Superior temporal gyrus (tissue), 1 donor: ENCODE data around the gene BCL2L15.

Experiments used
- DNase-seq: peaks from one replicate; pipeline ENCODE4 v3.0.0-alpha.2; 2016; ENCODE audit errors: extremely low spot score

The BCL2L15 gene

DNA sequence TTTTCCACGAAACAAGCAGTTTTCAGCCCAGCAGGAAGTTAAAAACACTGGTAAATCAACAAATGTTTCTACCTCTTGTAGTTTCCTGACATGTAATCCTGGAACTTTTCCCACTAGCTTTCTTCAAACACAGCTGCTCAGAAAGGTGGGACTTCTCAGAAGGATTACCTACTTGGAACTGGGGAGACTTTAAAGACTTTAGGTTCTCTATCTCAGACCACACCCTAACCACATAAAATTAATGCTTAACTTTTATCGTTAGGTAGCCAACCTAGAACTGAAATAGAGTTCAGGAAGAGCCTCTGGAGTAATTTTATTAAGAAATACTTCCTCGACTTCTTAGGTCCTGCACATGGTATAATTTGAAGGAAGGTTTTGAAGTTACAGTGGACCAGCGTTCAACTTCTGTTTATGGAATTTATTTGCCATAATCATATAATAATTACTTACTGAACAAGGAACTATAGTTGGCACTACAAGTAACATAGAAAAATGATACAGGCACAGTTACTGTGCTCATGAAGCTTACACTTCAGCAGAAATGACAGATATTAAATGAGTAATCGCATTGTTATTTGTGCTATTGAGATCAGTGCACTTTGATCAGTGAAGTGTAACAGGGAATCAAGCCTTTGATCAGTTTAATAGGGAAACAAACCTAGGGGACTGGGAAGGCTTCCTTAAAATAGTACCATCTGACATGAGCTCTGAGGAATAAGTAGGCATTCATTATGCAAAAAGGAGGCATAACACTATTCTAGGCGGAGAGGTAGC is at the start of gene BCL2L15:
BCL2L15 (minus strand) TSS at position 180 of the 774 bp plus-strand sequence. CDS start 206 bp downstream, outside the sequence.
- DNase-seq: no peak

DNA sequence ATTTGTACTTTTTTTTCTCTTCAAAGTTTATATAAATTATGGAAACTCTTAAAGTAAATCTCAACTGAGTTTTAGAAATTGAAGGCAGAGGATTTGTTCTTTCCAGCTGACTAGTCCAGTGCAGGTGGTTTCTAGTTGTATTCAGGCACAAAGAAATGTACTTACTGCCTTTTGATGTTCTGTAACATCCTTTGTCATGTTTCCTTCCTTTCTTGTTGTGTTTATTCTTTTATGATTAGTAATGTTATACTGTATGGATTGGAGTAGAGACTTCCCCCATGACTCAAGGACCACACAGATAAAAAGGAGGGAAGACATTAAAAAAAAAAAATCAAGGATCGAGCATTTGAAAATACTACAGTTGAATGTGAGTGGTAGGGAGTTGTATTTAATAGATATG is 49.8 kb upstream of the BCL2L15 start:
- no peak for DNase-seq

DNA sequence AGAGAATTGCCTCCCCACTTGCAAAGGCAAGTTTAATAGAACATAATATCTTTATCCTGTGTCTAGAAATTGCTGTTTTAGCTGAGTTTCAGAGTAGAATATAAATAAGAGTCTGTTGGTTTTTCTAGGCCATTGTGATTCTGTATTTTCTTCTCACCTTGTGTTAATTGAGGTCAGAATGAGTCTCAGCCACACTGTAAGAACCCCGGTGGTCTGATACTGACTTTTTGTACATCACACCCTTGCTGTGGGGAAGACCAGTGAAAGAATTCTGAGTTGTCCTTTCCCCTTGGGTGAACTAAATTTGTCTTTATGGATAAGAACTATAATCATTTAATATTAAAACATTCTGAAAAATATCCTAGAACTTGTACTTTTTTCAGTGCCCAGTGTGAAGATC is 48.6 kb upstream of the BCL2L15 start:
- DNase-seq: no peak

GRCh38 chr1:113935176-113935575 is 47.8 kb upstream of the BCL2L15 start:
- DNase-seq: no peak

DNA sequence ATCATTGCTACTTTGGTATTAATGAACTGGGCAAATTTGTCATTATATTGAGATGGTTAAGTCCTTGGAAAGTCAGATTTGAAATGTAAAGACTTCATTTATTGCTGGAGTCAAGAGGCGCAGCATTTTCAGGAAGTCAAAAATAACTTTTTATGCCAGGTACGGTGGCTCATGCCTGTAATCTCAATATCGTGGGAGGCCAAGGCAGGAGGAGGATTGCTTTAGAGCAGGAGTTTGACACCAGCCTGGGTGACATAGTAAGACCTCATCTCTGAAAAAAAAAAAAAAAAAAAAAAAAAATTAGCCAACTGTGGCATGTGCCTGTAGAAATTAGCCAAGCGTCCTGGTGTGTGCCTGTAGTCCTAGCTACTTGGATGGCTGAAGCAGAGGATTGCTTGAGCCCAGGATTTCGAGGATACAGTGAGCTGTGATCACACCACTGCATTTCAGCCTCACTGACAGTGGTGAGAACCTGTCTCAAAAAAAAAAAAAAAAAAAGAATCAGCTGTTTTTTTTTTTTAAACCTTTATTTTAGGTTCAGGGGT is 47.2 kb upstream of the BCL2L15 start:
- DNase-seq: no peak

GRCh38 chr1:113934006-113934405 is 46.6 kb upstream of the BCL2L15 start:
- DNase-seq: no peak

- no peak for DNase-seq
These were observed 44.1 kb upstream of the BCL2L15 start for GRCh38 chr1:113931451-113931851.

- DNase-seq: no peak
These were observed 43.2 kb upstream of the BCL2L15 start for GRCh38 chr1:113930499-113931161.

- DNase-seq: no peak
These were observed 42.5 kb upstream of the BCL2L15 start for GRCh38 chr1:113929750-113930498.

- DNase-seq: peak; percentile 93
These were observed 41.8 kb upstream of the BCL2L15 start, which contains the start of gene HIPK1 for GRCh38 chr1:113928941-113929749. Gene HIPK1, plus strand, starts transcription at chr1:113929324.

GRCh38 chr1:113928187-113928930 is 41.0 kb upstream of the BCL2L15 start:
- DNase-seq: peak; percentile 60

DNA sequence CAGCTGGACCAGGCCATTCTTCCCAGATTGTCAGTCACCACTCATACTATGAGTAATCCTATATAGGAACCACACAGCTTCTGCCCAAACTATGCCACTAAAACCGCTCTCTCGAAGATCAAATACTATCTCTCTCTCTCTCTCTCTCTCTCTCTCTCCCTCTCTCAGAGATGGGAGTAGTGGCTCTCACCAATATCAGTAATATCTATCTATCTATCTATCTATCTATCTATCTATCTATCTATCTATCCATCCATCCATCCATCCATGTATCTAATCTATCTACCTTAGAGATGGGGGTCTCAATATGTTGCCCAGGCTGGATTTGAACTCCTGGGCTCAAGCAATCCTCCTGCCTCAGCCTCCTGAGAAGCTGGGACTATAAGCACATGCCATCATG is 37.1 kb upstream of the BCL2L15 start:
- DNase-seq: no peak

DNA sequence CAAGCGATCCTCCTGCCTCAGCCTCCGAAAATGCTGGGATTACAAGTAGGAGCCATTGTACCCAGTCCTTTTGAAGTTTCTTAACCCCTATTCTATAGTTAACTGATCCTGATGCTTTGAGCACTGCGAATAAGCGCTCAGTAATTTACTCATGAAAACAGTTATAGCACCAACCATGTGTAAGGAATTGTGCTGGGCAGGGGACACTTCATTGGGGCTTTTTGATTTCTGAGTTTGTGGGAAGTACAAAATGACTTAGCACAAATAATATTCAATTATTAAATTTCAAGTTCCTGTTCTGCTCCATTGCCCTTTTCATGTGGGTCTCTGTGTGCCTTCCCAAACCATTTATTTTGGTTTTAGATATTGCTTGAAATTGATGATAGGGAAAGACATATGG is 35.6 kb upstream of the BCL2L15 start:
- no peak for DNase-seq

DNA sequence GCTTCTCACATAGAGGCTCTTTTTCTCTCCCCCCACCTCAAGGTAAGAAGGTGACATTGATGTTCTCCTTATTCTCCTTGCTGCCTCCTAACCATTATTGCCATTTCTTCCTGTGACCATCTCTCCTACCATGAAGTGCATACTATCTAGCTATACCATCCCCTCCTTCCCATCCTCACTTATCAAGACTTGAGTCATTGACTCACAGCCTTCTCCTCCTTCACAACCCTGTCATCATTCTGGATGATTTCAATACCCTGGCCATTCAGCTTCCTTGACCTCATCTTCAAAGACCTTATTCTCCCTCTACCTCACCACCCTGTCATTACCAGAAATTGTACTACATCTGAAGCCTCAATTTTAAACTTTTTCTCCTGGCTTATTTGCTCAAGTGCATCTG is 30.9 kb upstream of the BCL2L15 start:
- no peak for DNase-seq

- DNase-seq: no peak
These were observed 30.2 kb upstream of the BCL2L15 start for GRCh38 chr1:113917400-113918082.

DNA sequence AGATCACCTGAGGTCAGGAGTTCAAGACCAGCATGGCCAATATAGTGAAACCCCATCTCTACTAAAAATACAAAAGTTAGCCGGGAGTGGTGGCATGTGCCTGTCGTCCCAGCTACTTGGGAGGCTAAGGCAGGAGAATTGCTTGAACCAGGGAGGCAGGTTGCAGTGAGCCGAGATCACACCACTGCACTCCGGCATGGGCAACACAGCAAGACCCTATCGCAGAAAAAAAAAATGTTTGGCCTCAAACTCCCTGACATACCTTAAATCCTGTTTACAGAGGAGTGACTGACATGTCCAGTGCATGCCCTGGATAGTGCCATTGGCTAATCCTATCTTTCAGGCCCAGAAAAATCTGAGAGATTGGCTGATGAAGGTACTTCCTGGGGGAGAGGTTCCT is 29.6 kb upstream of the BCL2L15 start:
- no peak for DNase-seq

- DNase-seq: no peak
These were observed 26.7 kb upstream of the BCL2L15 start for GRCh38 chr1:113913887-113914664.

GRCh38 chr1:113913312-113913668 is 25.9 kb upstream of the BCL2L15 start:
- DNase-seq: no peak

DNA sequence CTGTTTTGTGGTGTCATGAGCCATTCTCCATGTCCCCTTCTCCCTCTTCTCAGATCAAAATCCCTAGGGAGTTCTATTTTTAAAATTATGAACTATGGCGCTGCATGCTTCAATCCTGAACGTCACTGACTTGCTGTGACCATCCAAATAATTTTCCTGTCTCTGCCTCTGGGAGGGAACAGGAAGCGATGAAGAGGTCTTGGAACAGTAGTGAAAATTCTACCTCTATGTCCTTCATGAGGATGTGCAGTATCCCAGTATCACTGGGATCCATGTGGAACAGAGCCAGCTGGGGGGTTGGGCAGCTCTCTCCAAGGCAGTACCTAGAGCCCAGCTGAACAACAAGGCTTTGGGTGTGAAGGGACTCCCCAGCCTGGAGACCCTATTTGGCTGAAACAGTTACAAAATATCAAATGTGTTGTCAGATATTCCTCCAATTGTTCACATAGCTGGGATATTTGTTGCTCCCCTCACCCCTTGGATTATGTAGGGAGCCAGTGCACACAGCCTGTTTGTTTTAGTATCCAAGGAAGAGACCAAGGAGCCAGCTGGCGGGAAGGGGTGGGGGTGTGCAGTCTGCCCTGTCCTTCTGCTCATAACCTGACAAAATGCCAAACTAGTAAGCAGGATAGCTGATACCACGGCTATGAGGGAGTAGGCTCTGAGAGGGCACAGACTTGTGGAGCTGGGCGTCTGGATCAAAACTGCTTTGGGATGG is 25.4 kb upstream of the BCL2L15 start:
- no peak for DNase-seq
